Renal cortical epithelial cell (primary cell): ENCODE results near the gene SPATA31E1. TPM values are rescaled to one million over a fixed set of nuclear protein-coding genes. Genes with fewer than 3 reads are reported as not detected.
"Not testable (repeated sequence)": the region's sequence is repeated elsewhere in the genome, so short reads cannot be mapped to it uniquely, and the experiment has no call there.

ENCODE experiments used
- DNase-seq: peaks from one replicate; pipeline ENCODE4 v3.0.0-alpha.2; 2011; ENCODE audit warnings: low read depth
- total RNA-seq: library from RNA; depleted of rRNA; stranded (reverse); fragments of >200 nt; gene quantifications from 2 replicates; pipeline ENCODE4 v1.2.3, GENCODE V29; 2014

The SPATA31E1 gene
- total RNA-seq, 1 donor from 2014 or later: not detected

GRCh38 chr9:87885484-87886189 lies 3.0 kb downstream of the SPATA31E1 start:
- no peak for DNase-seq

GRCh38 chr9:87886210-87886932 lies 3.7 kb downstream of the SPATA31E1 start:
- DNase-seq: no peak

- no peak for DNase-seq
Measured at GRCh38 chr9:87886933-87887505, 4.3 kb downstream of the SPATA31E1 start.

GRCh38 chr9:87887661-87888480 lies 5.2 kb downstream of the SPATA31E1 start:
- no peak for DNase-seq

- DNase-seq: no peak
Measured at GRCh38 chr9:87888501-87888900, 5.8 kb downstream of the SPATA31E1 start.

- DNase-seq: no peak
Measured at GRCh38 chr9:87889065-87889881, 6.6 kb downstream of the SPATA31E1 start.

GRCh38 chr9:87889882-87890252 lies 7.2 kb downstream of the SPATA31E1 start:
- DNase-seq: no peak

GRCh38 chr9:87890837-87891236 lies 8.2 kb downstream of the SPATA31E1 start:
- DNase-seq: no peak

- no peak for DNase-seq
Measured at GRCh38 chr9:87891754-87892153, 9.1 kb downstream of the SPATA31E1 start.

- DNase-seq: no peak
Measured at GRCh38 chr9:87892956-87893355, 10.3 kb downstream of the SPATA31E1 start.

GRCh38 chr9:87894998-87895625 lies 12.4 kb downstream of the SPATA31E1 start:
- DNase-seq: no peak

GRCh38 chr9:87896891-87897290 lies 14.2 kb downstream of the SPATA31E1 start:
- DNase-seq: no peak

GRCh38 chr9:87898151-87898550 lies 15.5 kb downstream of the SPATA31E1 start:
- DNase-seq: peak; percentile 13

GRCh38 chr9:87902371-87902770 lies 19.7 kb downstream of the SPATA31E1 start:
- not testable (repeated sequence) for DNase-seq

- peak; percentile 83 for DNase-seq
Measured at GRCh38 chr9:87909310-87910041, 26.8 kb downstream of the SPATA31E1 start.

GRCh38 chr9:87910821-87911220 lies 28.1 kb downstream of the SPATA31E1 start:
- DNase-seq: no peak

- not testable (repeated sequence) for DNase-seq
Measured at GRCh38 chr9:87917662-87918061, 35.0 kb downstream of the SPATA31E1 start, which contains the start of gene SPATA31C1. Gene SPATA31C1 (plus strand): TSS chr9:87917962.

GRCh38 chr9:87919013-87919412 lies 36.3 kb downstream of the SPATA31E1 start:
- DNase-seq: not testable (repeated sequence)

- DNase-seq: not testable (repeated sequence)
Measured at GRCh38 chr9:87921561-87921960, 38.9 kb downstream of the SPATA31E1 start.

GRCh38 chr9:87923012-87923411 lies 40.3 kb downstream of the SPATA31E1 start:
- DNase-seq: not testable (repeated sequence)
